ENCODE measurements around the gene CYP4F8. TPM values are rescaled to one million over a fixed set of nuclear protein-coding genes. Genes with fewer than 3 reads are reported as not detected.
"Not testable (repeated sequence)": the region's sequence is repeated elsewhere in the genome, so short reads cannot be mapped to it uniquely, and the experiment has no call there.

CYP4F8 gene
- total RNA-seq, 4 donors from 2014 or later = not detected

GRCh38 chr19:15679089-15679488 is 64.1 kb downstream of the CYP4F8 start:
- 25 to 27% methylated on average over 2 to 3 of the region's 4 CpGs for WGBS, 2 donors (ENCODE audit: low coverage in 1 of 2)
- TF ChIP-seq POLR2A (IDR thresholded peaks at IDR 0.05) (no peak), POLR2AphosphoS5 (IDR thresholded peaks at IDR 0.05) (no peak), EP300 (IDR thresholded peaks at IDR 0.05) (no peak)
- TF ChIP-seq, protein P1, sequence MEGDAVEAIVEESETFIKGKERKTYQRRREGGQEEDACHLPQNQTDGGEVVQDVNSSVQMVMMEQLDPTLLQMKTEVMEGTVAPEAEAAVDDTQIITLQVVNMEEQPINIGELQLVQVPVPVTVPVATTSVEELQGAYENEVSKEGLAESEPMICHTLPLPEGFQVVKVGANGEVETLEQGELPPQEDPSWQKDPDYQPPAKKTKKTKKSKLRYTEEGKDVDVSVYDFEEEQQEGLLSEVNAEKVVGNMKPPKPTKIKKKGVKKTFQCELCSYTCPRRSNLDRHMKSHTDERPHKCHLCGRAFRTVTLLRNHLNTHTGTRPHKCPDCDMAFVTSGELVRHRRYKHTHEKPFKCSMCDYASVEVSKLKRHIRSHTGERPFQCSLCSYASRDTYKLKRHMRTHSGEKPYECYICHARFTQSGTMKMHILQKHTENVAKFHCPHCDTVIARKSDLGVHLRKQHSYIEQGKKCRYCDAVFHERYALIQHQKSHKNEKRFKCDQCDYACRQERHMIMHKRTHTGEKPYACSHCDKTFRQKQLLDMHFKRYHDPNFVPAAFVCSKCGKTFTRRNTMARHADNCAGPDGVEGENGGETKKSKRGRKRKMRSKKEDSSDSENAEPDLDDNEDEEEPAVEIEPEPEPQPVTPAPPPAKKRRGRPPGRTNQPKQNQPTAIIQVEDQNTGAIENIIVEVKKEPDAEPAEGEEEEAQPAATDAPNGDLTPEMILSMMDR (IDR thresholded peaks at IDR 0.05) = no peak
- H3K36me3 ChIP-seq = peaks cover 0 to 29% of the 10 kb centered on the region in 2 donors

GRCh38 chr19:15679865-15680264 is 64.8 kb downstream of the CYP4F8 start:
- not testable (repeated sequence) for H3K27ac ChIP-seq, H3K4me1 ChIP-seq, ATAC-seq, H3K9me3 ChIP-seq, H3K27me3 ChIP-seq, H3K4me3 ChIP-seq
- H3K36me3 ChIP-seq = peaks cover 0 to 35% of the 10 kb centered on the region in 2 donors
- WGBS, 2 donors (ENCODE audit: low coverage in 1 of 2) = 44 to 83% methylated on average over 2 to 3 of the region's 4 CpGs

More at GRCh38 chr19:15679089-15679488, 64.1 kb downstream of the CYP4F8 start:
- no peaks in the 10 kb centered on the region for H3K9me3 ChIP-seq
- H3K27me3 ChIP-seq = peaks cover 6% of the 10 kb centered on the region
- H3K4me3 ChIP-seq = no peak overlapping the region
- ATAC-seq = no peak
- no peak overlapping the region for H3K27ac ChIP-seq
- H3K4me1 ChIP-seq = no peaks in the 10 kb centered on the region

Small RNA genes within 50 kb of the gene (small RNA-seq; reads per million reads assigned to genes)
- gene AD000091.1 = 0 reads per million in 4 donors

Other genes with a start within 250 kb of the CYP4F8 start
- 10 to 100 TPM; 21.4 to 34.2 (median 28.0) TPM for gene AKAP8, start 235.4 kb upstream of the CYP4F8 start, total RNA-seq
- gene AKAP8L, start 196.2 kb upstream of the CYP4F8 start, total RNA-seq = 100 to 1,000 TPM in 1 of 4 donors, 10 to 100 TPM in 3; 61.3 to 102 (median 70.1) TPM
- 10 to 100 TPM; 24.4 to 94.6 (median 49.9) TPM for gene WIZ, start 165.3 kb upstream of the CYP4F8 start, total RNA-seq
- 1 to 10 TPM; 1.3 to 3.1 (median 2.1) TPM for gene RASAL3, start 150.7 kb upstream of the CYP4F8 start, total RNA-seq
- gene PGLYRP2, start 135.7 kb upstream of the CYP4F8 start, total RNA-seq = not detected
- under 1 TPM in 3 of 4 donors, not detected in 1; 0.19 to 0.47 (median 0.47) TPM for gene CYP4F22, start 106.7 kb upstream of the CYP4F8 start, total RNA-seq
- gene CYP4F3, start 25.7 kb downstream of the CYP4F8 start, total RNA-seq = 1 to 10 TPM in 1 of 4 donors, under 1 TPM in 2, not detected in 1; 0.08 to 5.3 (median 0.81) TPM
- 10 to 100 TPM in 1 of 4 donors, 1 to 10 TPM in 3; 5.1 to 14.1 (median 6.8) TPM for gene CYP4F12, start 57.9 kb downstream of the CYP4F8 start, total RNA-seq
- gene OR10H2, start 112.8 kb downstream of the CYP4F8 start, total RNA-seq = not detected
- not detected for gene OR10H3, start 122.8 kb downstream of the CYP4F8 start, total RNA-seq
- not detected for gene OR10H5, start 172.4 kb downstream of the CYP4F8 start, total RNA-seq
- gene OR10H1, start 200.4 kb downstream of the CYP4F8 start, total RNA-seq = not detected